GM12878 (cell line): ENCODE results near the gene ATF4. TPM values are rescaled to one million over a fixed set of nuclear protein-coding genes. Genes with fewer than 3 reads are reported as not detected.

ENCODE experiments used
- BRCA1 ChIP-seq: IDR thresholded peaks from 2 replicates; pipeline ENCODE4 v1.6.1; 2011; ENCODE audit warnings: low read depth, low read length, improper control_type of control experiment
- CHD1 ChIP-seq: IDR thresholded peaks from 2 replicates; pipeline ENCODE4 v1.6.1; 2012; ENCODE audit warnings: low read depth, low read length, improper control_type of control experiment
- CREB1 ChIP-seq: IDR thresholded peaks from 2 replicates; pipeline ENCODE4 v1.6.1; 2012; ENCODE audit warnings: low read depth, mild to moderate bottlenecking, inconsistent platforms
- CUX1 ChIP-seq: IDR thresholded peaks from 2 replicates; pipeline ENCODE4 v1.6.1; 2012; ENCODE audit warnings: improper control_type of control experiment, low read depth, low read length; ENCODE audit not compliant: insufficient replicate concordance
- E2F4 ChIP-seq: IDR thresholded peaks from 2 replicates; pipeline ENCODE4 v1.6.1; 2012; ENCODE audit warnings: low read depth, low read length, improper control_type of control experiment
- ESRRA ChIP-seq: IDR thresholded peaks from 2 replicates; pipeline ENCODE4 v1.6.1; 2012; ENCODE audit warnings: mild to moderate bottlenecking, low read length, improper control_type of control experiment
- ETV6 ChIP-seq, 2 experiments: fragments of 450-650 bp in 1 of 2; IDR thresholded peaks in 1 of 2; conservative IDR thresholded peaks in 1 of 2; 2 replicates each; pipeline ENCODE4 v1.6.1; 2014; ENCODE audit warnings: antibody characterized with exemption in 1 of 2, borderline replicate concordance in 1 of 2, low read depth in 1 of 2, mild to moderate bottlenecking in 1 of 2, moderate library complexity in 1 of 2
- FOXM1 ChIP-seq: IDR thresholded peaks from 2 replicates; pipeline ENCODE4 v1.6.1; 2012; ENCODE audit warnings: low read depth, mild to moderate bottlenecking, inconsistent platforms, low read length, moderate library complexity
- MTA2 ChIP-seq: fragments of 450-650 bp; IDR thresholded peaks from 2 replicates; pipeline ENCODE4 v1.6.1; 2016; ENCODE audit warnings: low read depth, mild to moderate bottlenecking, moderate library complexity
- NFYA ChIP-seq: IDR thresholded peaks from 2 replicates; pipeline ENCODE4 v1.6.1; 2011; ENCODE audit warnings: low read depth, mild to moderate bottlenecking, low read length, improper control_type of control experiment, borderline replicate concordance
- PAX5 ChIP-seq: IDR thresholded peaks from 2 replicates; pipeline ENCODE4 v1.6.1; 2011; ENCODE audit warnings: low read depth, low read length, borderline replicate concordance
- RAD21 ChIP-seq: IDR thresholded peaks from 2 replicates; pipeline ENCODE4 v1.6.1; 2011; ENCODE audit warnings: mild to moderate bottlenecking, low read depth, low read length, moderate library complexity; ENCODE audit not compliant: insufficient read depth
- SIN3A ChIP-seq: IDR thresholded peaks from 2 replicates; pipeline ENCODE4 v1.6.1; 2012; ENCODE audit warnings: low read depth, low read length, improper control_type of control experiment
- SRF ChIP-seq, 2 experiments: IDR thresholded peaks; 2 replicates each; pipeline ENCODE4 v1.6.1; 2011; ENCODE audit warnings: low read depth in 2 of 2, low read length in 2 of 2, mild to moderate bottlenecking in 1 of 2, moderate library complexity in 1 of 2
- TBL1XR1 ChIP-seq: IDR thresholded peaks from 2 replicates; pipeline ENCODE4 v1.6.1; 2012; ENCODE audit warnings: low read depth, low read length, improper control_type of control experiment
- ZNF687 ChIP-seq: fragments of 450-650 bp; IDR thresholded peaks from 2 replicates; pipeline ENCODE4 v1.6.1; 2017; ENCODE audit warnings: mild to moderate bottlenecking, moderate library complexity
- polyA plus RNA-seq, 11 experiments: library from polyadenylated mRNA; depleted of rRNA in 4 of 11; unstranded in 6 of 11; stranded (reverse) in 5 of 11; fragments of >200 nt; fragmentation: Nextera tagmentation in 4 of 11; fragmentation: Illumina TruSeq in 1 of 11; extraction: Ambion mirVana in 4 of 11; extraction: Trizol in 1 of 11; gene quantifications; 1 replicate in 1 of 11; 2 replicates in 10 of 11; pipeline versions ENCODE4 v1.2.1 to v1.2.3, GENCODE V29; 2011 to 2016; ENCODE audit warnings: inconsistent platforms in 2 of 11, missing spikeins in 2 of 11, low read depth in 1 of 11
- total RNA-seq, 4 experiments: library from RNA; depleted of rRNA in 3 of 4; stranded (reverse); fragments of >200 nt in 3 of 4; fragmentation: Illumina TruSeq in 1 of 4; extraction: Trizol in 1 of 4; gene quantifications; 2 replicates each; pipeline versions ENCODE4 v1.2.1 to v1.2.3, GENCODE V29; 2013 to 2021
- TF ChIP-seq, protein P1 (sequence below): IDR thresholded peaks from 2 replicates; pipeline ENCODE4 v1.6.1; 2011; ENCODE audit warnings: borderline replicate concordance, low read depth, mild to moderate bottlenecking, moderate library complexity, low read length; ENCODE audit not compliant: insufficient read depth, poor library complexity, severe bottlenecking
- TF ChIP-seq, protein P2 (sequence below): IDR thresholded peaks from 2 replicates; pipeline ENCODE4 v1.6.1; 2012; ENCODE audit warnings: low read depth, low read length, improper control_type of control experiment

ATF4 gene
- total and polyA plus RNA-seq, 10 of the 15 experiments (the other 5 are each of a cell fraction or from before 2014, with no cell fraction given), result 88.3 to 605 (median 320) TPM

- TF ChIP-seq, protein P1, sequence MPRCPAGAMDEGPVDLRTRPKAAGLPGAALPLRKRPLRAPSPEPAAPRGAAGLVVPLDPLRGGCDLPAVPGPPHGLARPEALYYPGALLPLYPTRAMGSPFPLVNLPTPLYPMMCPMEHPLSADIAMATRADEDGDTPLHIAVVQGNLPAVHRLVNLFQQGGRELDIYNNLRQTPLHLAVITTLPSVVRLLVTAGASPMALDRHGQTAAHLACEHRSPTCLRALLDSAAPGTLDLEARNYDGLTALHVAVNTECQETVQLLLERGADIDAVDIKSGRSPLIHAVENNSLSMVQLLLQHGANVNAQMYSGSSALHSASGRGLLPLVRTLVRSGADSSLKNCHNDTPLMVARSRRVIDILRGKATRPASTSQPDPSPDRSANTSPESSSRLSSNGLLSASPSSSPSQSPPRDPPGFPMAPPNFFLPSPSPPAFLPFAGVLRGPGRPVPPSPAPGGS, result no peak
- TF ChIP-seq CHD1 (no peak), ESRRA (no peak), PAX5 (no peak; the same call in 1 of the 2 replicates), MTA2 (no peak), SIN3A (no peak), TBL1XR1 (no peak), ETV6 (conservative IDR thresholded peaks at IDR 0.05 in 1 of 2, IDR thresholded peaks at IDR 0.05 in 1 of 2; ENCODE audit: borderline replicate concordance in 1 of 2, low read depth in 1 of 2) (no peak), ZNF687 (peak; percentile 49; the same call in 1 of the 2 replicates), CREB1 (no peak), RAD21 (peak; percentile 26; the same call in 1 of the 2 replicates), FOXM1 (no peak), BRCA1 (peak; percentile 88), SRF (IDR thresholded peaks at IDR 0.05; ENCODE audit: low read depth in 2 of 2, low read length in 2 of 2) (no peak), CUX1 (no peak), E2F4 (no peak), NFYA (no peak)
- TF ChIP-seq, protein P2, sequence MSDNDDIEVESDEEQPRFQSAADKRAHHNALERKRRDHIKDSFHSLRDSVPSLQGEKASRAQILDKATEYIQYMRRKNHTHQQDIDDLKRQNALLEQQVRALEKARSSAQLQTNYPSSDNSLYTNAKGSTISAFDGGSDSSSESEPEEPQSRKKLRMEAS, result no peak; the same call in 1 of the 2 replicates
These were observed 609 bp upstream of the ATF4 start (continued) for GRCh38 chr22:39519681-39520225.
